GM20000 (cell line): Measurements from ENCODE around the gene PANK1.
"Not testable (repeated sequence)": the region's sequence is repeated elsewhere in the genome, so short reads cannot be mapped to it uniquely, and the experiment has no call there.

Experiments used
- DNase-seq: peaks from one replicate; pipeline ENCODE4 v3.0.0; 2012; ENCODE audit warnings: low spot score
- TF ChIP-seq, protein P1 (sequence below): IDR thresholded peaks from 2 replicates; pipeline ENCODE4 v1.5.1; 2012; ENCODE audit warnings: mild to moderate bottlenecking, control low read depth; ENCODE audit errors: extremely low read depth, missing control alignments

PANK1 gene

DNA sequence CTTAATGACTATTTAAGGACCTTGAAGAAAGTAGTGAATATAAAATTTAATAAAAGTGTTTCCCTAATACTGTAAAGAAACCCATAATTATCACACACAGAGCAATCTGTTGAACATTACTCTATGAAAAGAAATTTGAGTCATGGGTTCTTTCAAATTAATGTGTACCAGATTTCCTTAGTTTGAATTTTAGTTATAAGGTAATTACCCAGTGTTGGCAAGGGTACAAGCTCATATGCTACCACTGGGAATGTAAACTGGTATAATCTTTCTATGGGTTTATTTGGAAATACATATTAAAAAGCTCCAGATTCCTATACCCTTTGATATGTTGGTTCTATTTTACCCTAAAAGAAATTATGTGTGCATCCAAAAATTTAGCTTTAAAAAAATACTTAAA is 22.9 kb downstream of the PANK1 start:
- DNase-seq = no peak
- TF ChIP-seq, protein P1, sequence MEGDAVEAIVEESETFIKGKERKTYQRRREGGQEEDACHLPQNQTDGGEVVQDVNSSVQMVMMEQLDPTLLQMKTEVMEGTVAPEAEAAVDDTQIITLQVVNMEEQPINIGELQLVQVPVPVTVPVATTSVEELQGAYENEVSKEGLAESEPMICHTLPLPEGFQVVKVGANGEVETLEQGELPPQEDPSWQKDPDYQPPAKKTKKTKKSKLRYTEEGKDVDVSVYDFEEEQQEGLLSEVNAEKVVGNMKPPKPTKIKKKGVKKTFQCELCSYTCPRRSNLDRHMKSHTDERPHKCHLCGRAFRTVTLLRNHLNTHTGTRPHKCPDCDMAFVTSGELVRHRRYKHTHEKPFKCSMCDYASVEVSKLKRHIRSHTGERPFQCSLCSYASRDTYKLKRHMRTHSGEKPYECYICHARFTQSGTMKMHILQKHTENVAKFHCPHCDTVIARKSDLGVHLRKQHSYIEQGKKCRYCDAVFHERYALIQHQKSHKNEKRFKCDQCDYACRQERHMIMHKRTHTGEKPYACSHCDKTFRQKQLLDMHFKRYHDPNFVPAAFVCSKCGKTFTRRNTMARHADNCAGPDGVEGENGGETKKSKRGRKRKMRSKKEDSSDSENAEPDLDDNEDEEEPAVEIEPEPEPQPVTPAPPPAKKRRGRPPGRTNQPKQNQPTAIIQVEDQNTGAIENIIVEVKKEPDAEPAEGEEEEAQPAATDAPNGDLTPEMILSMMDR = no peak

GRCh38 chr10:89621438-89621837 is 23.6 kb downstream of the PANK1 start:
- DNase-seq = no peak
- TF ChIP-seq, protein P1 = no peak

GRCh38 chr10:89620296-89620695 is 24.7 kb downstream of the PANK1 start:
- not testable (repeated sequence) for DNase-seq

DNA sequence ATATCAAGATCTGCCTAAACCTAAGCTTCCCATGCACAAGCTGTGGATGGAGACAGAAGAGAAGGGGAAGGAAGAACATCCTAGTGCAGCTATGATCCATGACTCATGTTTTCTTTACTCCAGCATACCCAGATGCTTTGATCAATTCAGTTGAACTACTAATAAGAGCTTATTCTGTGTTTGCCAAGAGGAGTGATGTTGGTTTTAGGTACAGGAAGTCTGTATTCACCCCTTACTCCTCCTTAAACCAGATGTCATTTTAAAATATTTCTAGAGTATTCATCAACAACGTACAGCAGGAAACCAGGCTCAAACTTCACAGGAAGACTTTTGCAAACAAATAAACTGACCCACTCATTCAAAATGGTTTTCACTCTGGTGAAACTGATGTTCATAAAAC is 29.2 kb downstream of the PANK1 start:
- DNase-seq = no peak
- TF ChIP-seq, protein P1 = no peak

- TF ChIP-seq, protein P1 = no peak
Measured at GRCh38 chr10:89615112-89615511, 29.9 kb downstream of the PANK1 start.

DNA sequence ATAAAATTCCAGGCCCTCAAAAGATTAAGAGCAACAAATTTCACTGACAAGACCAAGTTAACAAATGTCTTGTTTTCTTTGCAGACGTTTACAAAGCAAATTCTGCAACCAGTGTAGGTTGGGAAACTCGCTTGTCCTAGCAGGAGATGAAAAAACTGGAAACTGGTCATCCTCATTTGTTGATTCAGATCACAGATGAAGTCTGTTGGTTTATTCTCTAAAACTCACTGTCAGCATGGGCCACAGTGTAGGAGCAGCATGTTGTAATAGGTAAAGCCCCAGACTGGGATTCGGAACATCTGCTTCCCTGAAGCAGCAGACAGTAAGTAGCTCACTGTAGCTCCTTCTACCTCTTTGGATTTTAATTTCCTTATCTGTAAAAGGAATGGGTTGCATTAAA is 31.5 kb downstream of the PANK1 start:
- TF ChIP-seq, protein P1 = no peak
- no peak for DNase-seq

More at GRCh38 chr10:89615112-89615511, 29.9 kb downstream of the PANK1 start:
- no peak for DNase-seq

DNA sequence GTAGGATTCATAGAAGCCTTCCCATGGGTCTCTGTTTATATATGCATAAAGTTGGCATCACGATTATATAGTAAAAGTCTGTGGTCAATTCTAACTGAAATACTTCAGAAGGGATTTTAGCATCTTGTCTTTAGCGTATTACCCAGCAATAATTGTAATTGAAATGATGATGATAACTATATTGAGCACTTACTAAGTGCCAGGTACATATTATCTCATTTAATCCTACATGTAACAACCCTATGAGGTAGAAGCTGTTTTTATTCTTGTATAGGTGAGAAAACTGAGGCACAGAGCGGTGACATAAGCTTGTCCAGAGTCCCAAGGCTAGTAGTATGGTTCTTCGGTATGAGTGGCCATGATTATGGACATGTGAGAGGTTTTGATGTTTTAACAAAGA is 33.8 kb downstream of the PANK1 start:
- no peak for DNase-seq

GRCh38 chr10:89609833-89610346 is 35.2 kb downstream of the PANK1 start:
- DNase-seq = peak; percentile 45
- TF ChIP-seq, protein P1 = no peak

More for the DNA sequence above, 33.8 kb downstream of the PANK1 start:
- TF ChIP-seq, protein P1 = no peak
